GM23248 (cell line): Measurements from ENCODE around the gene GGTLC1.
"Not testable (repeated sequence)": the region's sequence is repeated elsewhere in the genome, so short reads cannot be mapped to it uniquely, and the experiment has no call there.

ENCODE experiments used
- EZH2 ChIP-seq: fragments of 200-600 bp; sonication (generic); IDR thresholded peaks from 2 replicates; pipeline ENCODE4 v1.6.1; 2018; ENCODE audit warnings: antibody characterized with exemption, mild to moderate bottlenecking; ENCODE audit not compliant: insufficient read depth, poor library complexity, severe bottlenecking
- EZH2phosphoT487 ChIP-seq: fragments of 200-600 bp; sonication (generic); IDR thresholded peaks from 2 replicates; pipeline ENCODE4 v1.6.1; 2018; ENCODE audit warnings: antibody characterized with exemption, moderate library complexity, mild to moderate bottlenecking, low read depth; ENCODE audit not compliant: insufficient read depth

DNA sequence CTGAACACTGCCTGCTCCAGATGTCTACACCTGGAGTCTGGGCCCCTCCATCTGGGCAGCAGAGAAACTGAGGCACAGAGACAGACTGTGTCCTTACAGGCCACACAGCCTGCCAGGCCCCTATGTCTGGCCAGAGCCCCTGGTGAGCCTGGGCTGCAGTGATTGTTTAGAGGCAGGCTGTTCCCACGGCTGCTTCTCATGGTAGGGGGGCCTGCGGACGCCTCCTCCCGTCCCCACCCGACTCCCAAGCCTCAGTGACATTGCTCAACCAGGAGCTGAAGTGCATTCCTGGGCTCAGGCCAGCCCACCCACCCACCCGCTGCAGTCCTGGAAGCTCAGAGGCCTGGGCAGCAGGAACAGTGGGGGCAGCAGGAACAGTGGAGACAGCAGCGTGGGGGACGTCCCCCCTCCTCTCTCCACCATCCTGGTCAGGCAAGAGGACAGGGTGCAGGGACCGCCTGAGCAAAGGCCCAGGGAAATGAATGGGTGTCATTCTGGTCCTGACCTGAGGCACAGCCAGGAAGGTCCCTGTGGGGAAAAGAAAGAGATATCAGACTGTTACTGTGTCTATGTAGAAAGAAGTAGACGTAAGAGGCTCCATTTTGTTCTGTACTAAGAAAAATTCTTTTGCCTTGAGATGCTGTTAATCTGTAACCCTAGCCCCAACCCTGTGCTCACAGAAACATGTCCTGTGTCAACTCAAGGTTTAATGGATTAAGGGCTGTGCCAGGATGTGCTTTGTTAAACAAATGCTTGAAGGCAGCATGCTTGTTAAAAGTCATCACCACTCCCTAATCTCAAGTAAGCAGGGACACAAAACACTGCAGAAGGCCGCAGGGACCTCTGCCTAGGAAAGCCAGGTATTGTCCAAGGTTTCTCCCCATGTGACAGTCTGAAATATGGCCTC, 6.2 kb downstream of the GGTLC1 start:
- not testable (repeated sequence) for TF ChIP-seq EZH2, EZH2phosphoT487
